SK-N-SH treated with all-trans-retinoic acid at 6 μM for 48 hours (cell line): ENCODE data around the gene PLPP3.
"Not testable (repeated sequence)": the region's sequence is repeated elsewhere in the genome, so short reads cannot be mapped to it uniquely, and the experiment has no call there.

Experiments
- ATAC-seq: fragments of 200-7000 bp; cut with Tn5 transposase; 3 replicates; pipeline ENCODE4 v1.9.1; 2020; ENCODE audit warnings: mild to moderate bottlenecking, moderate library complexity
- ARNTL ChIP-seq: fragments of 450-650 bp; formaldehyde crosslinking; IDR thresholded peaks from 2 replicates; pipeline ENCODE4 v1.5.0; 2020; ENCODE audit warnings: low read depth, mild to moderate bottlenecking, moderate library complexity, borderline replicate concordance
- BACH2 ChIP-seq: fragments of 250-450 bp; sonication (Bioruptor Pico); IDR thresholded peaks from 2 replicates; pipeline ENCODE4 v1.9.0; 2021; ENCODE audit warnings: mild to moderate bottlenecking, borderline replicate concordance
- CSDC2 ChIP-seq: fragments of 250-450 bp; sonication (Bioruptor Pico); IDR thresholded peaks from 2 replicates; pipeline ENCODE4 v1.5.0; 2020; ENCODE audit warnings: mild to moderate bottlenecking, moderate library complexity
- ESRRG ChIP-seq: fragments of 250-450 bp; sonication (Bioruptor Pico); IDR thresholded peaks from 2 replicates; pipeline ENCODE4 v1.6.1; 2021; ENCODE audit warnings: mild to moderate bottlenecking
- GLIS3 ChIP-seq: fragments of 250-450 bp; sonication (Bioruptor Pico); IDR thresholded peaks from 2 replicates; pipeline ENCODE4 v1.5.0; 2020; ENCODE audit warnings: mild to moderate bottlenecking, moderate library complexity
- ISL1 ChIP-seq: fragments of 250-450 bp; sonication (Bioruptor Pico); IDR thresholded peaks from 2 replicates; pipeline ENCODE4 v2.1.2; 2022; ENCODE audit warnings: mild to moderate bottlenecking, moderate library complexity
- OSR1 ChIP-seq: fragments of 250-450 bp; sonication (Bioruptor Pico); IDR thresholded peaks from 2 replicates; pipeline ENCODE4 v1.8.0; 2022; ENCODE audit warnings: moderate library complexity, mild to moderate bottlenecking, inconsistent platforms
- PPARA ChIP-seq: fragments of 250-450 bp; sonication (Bioruptor Pico); IDR thresholded peaks from 2 replicates; pipeline ENCODE4 v1.5.0; 2020; ENCODE audit warnings: mild to moderate bottlenecking, borderline replicate concordance
- RARB ChIP-seq: fragments of 250-450 bp; sonication (Bioruptor Pico); IDR thresholded peaks from 2 replicates; pipeline ENCODE4 v1.8.0; 2021; ENCODE audit warnings: mild to moderate bottlenecking, moderate library complexity
- SNAI2 ChIP-seq: fragments of 250-450 bp; sonication (Bioruptor Pico); IDR thresholded peaks from 2 replicates; pipeline ENCODE4 v1.5.0; 2020; ENCODE audit warnings: mild to moderate bottlenecking, moderate library complexity
- TCF4 ChIP-seq: fragments of 250-450 bp; sonication (Bioruptor Pico); IDR thresholded peaks from 2 replicates; pipeline ENCODE4 v1.8.0; 2021; ENCODE audit warnings: mild to moderate bottlenecking, moderate library complexity, borderline replicate concordance
- ZC3H10 ChIP-seq: fragments of 250-450 bp; sonication (Bioruptor Pico); IDR thresholded peaks from 2 replicates; pipeline ENCODE4 v1.5.1; 2021; ENCODE audit warnings: mild to moderate bottlenecking, moderate library complexity
- ZFP3 ChIP-seq: fragments of 250-450 bp; sonication (Bioruptor Pico); IDR thresholded peaks from 2 replicates; pipeline ENCODE4 v1.5.0; 2020; ENCODE audit warnings: mild to moderate bottlenecking, moderate library complexity
- ZNF565 ChIP-seq: fragments of 450-650 bp; formaldehyde crosslinking; conservative IDR thresholded peaks from 2 replicates; pipeline ENCODE4 v1.5.0; 2020; ENCODE audit warnings: low read depth, mild to moderate bottlenecking, moderate library complexity
- ZNF70 ChIP-seq: fragments of 450-650 bp; formaldehyde crosslinking; IDR thresholded peaks from 2 replicates; pipeline ENCODE4 v1.5.0; 2020; ENCODE audit warnings: mild to moderate bottlenecking, moderate library complexity
- ZNF8 ChIP-seq: fragments of 450-650 bp; formaldehyde crosslinking; IDR thresholded peaks from 2 replicates; pipeline ENCODE4 v1.5.0; 2020; ENCODE audit warnings: mild to moderate bottlenecking, moderate library complexity
- TF ChIP-seq, protein P1 (sequence below): fragments of 250-450 bp; sonication (Bioruptor Pico); IDR thresholded peaks from 2 replicates; pipeline ENCODE4 v1.5.1; 2020; ENCODE audit warnings: low read depth, mild to moderate bottlenecking, moderate library complexity
- TF ChIP-seq, protein P2 (sequence below): fragments of 250-450 bp; sonication (Bioruptor Pico); IDR thresholded peaks from 2 replicates; pipeline ENCODE4 v1.8.0; 2020; ENCODE audit warnings: mild to moderate bottlenecking, moderate library complexity, borderline replicate concordance
- TF ChIP-seq, protein P3 (sequence below): fragments of 250-450 bp; sonication (Bioruptor Pico); IDR thresholded peaks from 2 replicates; pipeline ENCODE4 v1.5.1; 2021; ENCODE audit warnings: mild to moderate bottlenecking, moderate library complexity
- TF ChIP-seq, protein P4 (sequence below): fragments of 250-450 bp; sonication (Bioruptor Pico); IDR thresholded peaks from 2 replicates; pipeline ENCODE4 v1.5.0; 2020; ENCODE audit warnings: mild to moderate bottlenecking, moderate library complexity

The PLPP3 gene

DNA sequence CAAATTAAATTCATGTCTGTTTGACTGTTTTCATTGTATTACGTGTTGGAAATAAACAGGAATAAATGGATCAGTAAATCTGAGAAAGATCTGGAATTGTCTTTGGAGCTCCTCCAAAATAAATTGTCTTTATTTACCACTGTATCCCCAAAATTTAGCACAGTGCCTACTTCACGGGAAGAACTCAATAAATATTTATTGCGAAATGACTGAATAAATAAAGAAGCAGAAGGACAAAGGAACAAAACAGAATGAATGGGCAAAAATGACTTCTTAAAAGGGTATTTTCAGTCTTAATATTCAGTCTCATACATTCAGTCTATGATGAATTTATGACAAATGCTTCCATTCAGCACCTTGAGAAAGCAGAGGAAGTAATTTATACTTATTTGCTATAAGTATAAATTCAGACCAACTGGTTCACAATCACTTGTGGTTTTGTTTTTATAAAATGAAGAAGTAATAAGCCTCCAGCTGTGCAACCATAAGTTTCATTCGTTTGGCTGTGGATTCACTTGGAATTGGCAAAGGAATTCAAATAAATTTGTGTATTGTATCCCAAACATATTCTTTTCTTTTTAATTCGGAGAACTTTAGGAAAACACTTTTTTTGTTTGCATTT lies 46.6 kb upstream of the PLPP3 start:
- TF ChIP-seq ZNF8 (CRISPR knock-in tag) (no peak), CSDC2 (CRISPR knock-in tag) (no peak), ZNF70 (no peak), ZNF565 (no peak), ZFP3 (CRISPR knock-in tag) (no peak), OSR1 (CRISPR knock-in tag) (no peak), ISL1 (CRISPR knock-in tag) (no peak)
- no peak for ATAC-seq

DNA sequence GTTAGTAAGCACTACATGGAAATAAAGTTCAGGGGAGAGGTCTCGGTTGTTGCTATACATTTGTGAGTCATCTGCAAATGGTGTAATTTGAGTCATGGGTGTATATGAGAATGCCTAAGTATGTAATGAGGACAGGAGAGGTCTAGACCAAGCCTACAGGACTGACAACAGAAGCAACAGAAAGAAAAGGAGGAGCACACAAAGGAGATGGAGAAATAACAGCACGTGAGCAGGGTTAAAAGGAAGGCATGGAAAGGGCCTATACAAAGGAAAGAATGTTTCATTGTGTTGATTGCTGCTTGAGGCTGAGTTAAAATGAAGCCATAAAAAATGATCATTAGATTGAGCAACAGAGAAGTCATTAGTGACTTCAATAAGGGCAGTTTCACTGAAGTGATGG lies 37.8 kb upstream of the PLPP3 start:
- TF ChIP-seq CSDC2 (CRISPR knock-in tag) = no peak
- no peak for TF ChIP-seq GLIS3
- TF ChIP-seq SNAI2 (CRISPR knock-in tag) = no peak
- no peak for TF ChIP-seq ZC3H10 (CRISPR knock-in tag)
- TF ChIP-seq, protein P1, sequence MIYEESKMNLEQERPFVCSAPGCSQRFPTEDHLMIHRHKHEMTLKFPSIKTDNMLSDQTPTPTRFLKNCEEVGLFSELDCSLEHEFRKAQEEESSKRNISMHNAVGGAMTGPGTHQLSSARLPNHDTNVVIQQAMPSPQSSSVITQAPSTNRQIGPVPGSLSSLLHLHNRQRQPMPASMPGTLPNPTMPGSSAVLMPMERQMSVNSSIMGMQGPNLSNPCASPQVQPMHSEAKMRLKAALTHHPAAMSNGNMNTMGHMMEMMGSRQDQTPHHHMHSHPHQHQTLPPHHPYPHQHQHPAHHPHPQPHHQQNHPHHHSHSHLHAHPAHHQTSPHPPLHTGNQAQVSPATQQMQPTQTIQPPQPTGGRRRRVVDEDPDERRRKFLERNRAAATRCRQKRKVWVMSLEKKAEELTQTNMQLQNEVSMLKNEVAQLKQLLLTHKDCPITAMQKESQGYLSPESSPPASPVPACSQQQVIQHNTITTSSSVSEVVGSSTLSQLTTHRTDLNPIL (CRISPR knock-in tag) = no peak
- no peak for TF ChIP-seq ZNF565
- TF ChIP-seq, protein P2, sequence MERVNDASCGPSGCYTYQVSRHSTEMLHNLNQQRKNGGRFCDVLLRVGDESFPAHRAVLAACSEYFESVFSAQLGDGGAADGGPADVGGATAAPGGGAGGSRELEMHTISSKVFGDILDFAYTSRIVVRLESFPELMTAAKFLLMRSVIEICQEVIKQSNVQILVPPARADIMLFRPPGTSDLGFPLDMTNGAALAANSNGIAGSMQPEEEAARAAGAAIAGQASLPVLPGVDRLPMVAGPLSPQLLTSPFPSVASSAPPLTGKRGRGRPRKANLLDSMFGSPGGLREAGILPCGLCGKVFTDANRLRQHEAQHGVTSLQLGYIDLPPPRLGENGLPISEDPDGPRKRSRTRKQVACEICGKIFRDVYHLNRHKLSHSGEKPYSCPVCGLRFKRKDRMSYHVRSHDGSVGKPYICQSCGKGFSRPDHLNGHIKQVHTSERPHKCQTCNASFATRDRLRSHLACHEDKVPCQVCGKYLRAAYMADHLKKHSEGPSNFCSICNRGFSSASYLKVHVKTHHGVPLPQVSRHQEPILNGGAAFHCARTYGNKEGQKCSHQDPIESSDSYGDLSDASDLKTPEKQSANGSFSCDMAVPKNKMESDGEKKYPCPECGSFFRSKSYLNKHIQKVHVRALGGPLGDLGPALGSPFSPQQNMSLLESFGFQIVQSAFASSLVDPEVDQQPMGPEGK = no peak
- TF ChIP-seq, all 23 proteins: peak for 0
- no peak for ATAC-seq

DNA sequence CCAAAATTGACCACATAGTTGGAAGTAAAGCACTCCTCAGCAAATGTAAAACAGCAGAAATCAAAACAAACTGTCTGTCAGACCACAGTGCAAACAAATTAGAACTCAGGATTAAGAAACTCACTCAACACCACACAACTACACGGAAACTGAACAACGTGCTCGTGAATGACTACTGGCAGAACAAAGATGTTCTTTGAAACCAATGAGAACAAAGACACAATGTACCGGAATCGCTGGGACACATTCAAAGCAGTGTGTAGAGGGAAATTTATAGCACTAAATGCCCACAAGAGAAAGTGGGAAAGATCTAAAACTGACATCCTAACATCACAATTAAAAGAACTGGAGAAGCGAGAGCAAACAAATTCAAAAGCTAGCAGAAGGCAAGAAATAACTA lies 31.4 kb upstream of the PLPP3 start:
- not testable (repeated sequence) for ATAC-seq

DNA sequence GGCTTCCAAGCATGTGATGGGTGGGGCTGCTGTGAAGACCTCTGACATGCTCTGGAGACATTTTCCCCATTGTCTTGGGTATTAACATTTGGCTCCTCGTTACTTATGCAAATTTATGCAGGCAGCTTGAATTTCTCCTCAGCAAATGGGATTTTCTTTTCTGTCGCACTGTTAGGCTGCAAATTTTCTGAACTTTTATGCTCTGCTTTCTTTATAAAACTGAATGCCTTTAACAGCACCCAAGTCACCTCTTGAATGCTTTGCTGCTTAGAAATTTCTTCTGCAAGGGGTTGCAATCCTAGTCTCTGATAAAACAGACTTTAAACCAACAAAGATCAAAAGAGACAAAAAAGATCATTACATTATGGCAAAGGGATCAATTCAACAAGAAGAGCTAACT lies 30.7 kb upstream of the PLPP3 start:
- not testable (repeated sequence) for ATAC-seq

DNA sequence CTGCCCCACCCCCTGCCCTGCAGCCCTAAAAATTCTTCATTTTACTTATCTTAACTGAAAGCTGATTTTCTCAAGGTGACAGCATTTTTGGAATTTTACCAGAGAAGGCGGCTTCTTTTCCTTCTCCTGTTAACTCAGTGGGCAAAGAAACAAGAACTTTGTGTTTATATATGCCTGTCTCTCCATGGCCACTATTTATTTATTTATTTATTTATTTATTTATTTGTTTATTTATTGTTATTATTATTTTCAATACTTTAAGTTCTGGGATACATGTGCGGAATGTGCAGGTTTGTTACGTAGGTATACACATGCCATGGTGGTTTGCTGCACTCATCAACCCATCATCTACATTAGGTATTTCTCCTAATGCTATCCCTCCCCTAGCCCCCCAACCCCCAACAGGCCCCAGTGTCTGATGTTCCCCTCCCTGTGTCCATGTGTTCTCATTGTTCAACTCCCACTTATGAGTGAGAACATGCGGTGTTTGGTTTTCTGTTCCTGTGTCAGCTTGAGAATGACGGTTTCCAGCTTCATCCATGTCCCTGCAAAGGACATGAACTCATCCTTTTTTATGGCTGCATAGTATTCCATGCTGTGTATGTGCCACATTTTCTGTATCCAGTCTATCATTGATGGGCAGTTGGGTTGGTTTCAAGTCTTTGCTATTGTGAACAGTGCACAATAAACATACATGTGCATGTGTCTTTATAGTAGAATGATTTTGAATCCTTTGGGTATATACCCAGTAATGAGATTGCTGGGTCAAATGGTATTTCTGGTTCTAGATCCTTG lies 16.2 kb upstream of the PLPP3 start:
- not testable (repeated sequence) for ATAC-seq

DNA sequence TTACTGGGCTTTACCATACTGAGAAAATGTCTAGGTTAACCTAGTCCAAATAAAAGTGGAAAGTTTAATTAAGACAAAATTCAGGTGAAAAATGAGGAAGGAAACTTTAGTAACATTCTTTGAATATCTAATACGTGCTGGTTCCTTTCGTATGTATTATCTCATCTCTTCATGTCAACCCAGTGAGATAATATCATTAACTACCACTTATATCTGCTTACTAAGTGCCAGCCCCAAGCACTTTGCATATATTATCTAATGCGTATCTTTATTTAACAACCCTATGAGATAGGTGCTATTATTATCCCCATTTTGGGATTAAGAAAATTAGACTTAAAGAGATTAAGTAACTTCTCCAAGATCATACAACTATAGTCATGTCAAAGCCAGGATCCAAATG lies 12.5 kb upstream of the PLPP3 start:
- TF ChIP-seq ZC3H10 (CRISPR knock-in tag) (no peak), BACH2 (CRISPR knock-in tag) (no peak), ZNF70 (no peak), PPARA (CRISPR knock-in tag) (no peak), ARNTL (CRISPR knock-in tag) (no peak), TCF4 (CRISPR knock-in tag) (peak; percentile 56; the same call in 1 of the 2 replicates), GLIS3 (no peak), ISL1 (CRISPR knock-in tag) (peak; percentile 99), ESRRG (CRISPR knock-in tag) (peak; percentile 82), RARB (CRISPR knock-in tag) (no peak), SNAI2 (CRISPR knock-in tag) (no peak)
- TF ChIP-seq, protein P2 = no peak
- TF ChIP-seq, protein P3, sequence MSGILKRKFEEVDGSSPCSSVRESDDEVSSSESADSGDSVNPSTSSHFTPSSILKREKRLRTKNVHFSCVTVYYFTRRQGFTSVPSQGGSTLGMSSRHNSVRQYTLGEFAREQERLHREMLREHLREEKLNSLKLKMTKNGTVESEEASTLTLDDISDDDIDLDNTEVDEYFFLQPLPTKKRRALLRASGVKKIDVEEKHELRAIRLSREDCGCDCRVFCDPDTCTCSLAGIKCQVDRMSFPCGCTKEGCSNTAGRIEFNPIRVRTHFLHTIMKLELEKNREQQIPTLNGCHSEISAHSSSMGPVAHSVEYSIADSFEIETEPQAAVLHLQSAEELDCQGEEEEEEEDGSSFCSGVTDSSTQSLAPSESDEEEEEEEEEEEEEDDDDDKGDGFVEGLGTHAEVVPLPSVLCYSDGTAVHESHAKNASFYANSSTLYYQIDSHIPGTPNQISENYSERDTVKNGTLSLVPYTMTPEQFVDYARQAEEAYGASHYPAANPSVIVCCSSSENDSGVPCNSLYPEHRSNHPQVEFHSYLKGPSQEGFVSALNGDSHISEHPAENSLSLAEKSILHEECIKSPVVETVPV (CRISPR knock-in tag) = peak; percentile 61; the same call in 1 of the 2 replicates
- TF ChIP-seq, protein P4, sequence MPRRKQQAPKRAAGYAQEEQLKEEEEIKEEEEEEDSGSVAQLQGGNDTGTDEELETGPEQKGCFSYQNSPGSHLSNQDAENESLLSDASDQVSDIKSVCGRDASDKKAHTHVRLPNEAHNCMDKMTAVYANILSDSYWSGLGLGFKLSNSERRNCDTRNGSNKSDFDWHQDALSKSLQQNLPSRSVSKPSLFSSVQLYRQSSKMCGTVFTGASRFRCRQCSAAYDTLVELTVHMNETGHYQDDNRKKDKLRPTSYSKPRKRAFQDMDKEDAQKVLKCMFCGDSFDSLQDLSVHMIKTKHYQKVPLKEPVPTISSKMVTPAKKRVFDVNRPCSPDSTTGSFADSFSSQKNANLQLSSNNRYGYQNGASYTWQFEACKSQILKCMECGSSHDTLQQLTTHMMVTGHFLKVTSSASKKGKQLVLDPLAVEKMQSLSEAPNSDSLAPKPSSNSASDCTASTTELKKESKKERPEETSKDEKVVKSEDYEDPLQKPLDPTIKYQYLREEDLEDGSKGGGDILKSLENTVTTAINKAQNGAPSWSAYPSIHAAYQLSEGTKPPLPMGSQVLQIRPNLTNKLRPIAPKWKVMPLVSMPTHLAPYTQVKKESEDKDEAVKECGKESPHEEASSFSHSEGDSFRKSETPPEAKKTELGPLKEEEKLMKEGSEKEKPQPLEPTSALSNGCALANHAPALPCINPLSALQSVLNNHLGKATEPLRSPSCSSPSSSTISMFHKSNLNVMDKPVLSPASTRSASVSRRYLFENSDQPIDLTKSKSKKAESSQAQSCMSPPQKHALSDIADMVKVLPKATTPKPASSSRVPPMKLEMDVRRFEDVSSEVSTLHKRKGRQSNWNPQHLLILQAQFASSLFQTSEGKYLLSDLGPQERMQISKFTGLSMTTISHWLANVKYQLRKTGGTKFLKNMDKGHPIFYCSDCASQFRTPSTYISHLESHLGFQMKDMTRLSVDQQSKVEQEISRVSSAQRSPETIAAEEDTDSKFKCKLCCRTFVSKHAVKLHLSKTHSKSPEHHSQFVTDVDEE (CRISPR knock-in tag) = no peak
- TF ChIP-seq, protein P1 (CRISPR knock-in tag) = peak; percentile 59; the same call in 1 of the 2 replicates
- ATAC-seq = no peak
